HCT116 (cell line): Measurements from ENCODE around the gene NAA35. TPM values are rescaled to one million over a fixed set of nuclear protein-coding genes. Genes with fewer than 3 reads are reported as not detected.

Source experiments
- ATAC-seq: fragments of 200-7000 bp; cut with Tn5 transposase; 2 replicates; pipeline ENCODE4 v1.9.1; 2020; ENCODE audit warnings: mild to moderate bottlenecking, moderate library complexity
- BruUV-seq: library from RNA; stranded (reverse); fragments of 400-500 nt; replicated peaks from 2 replicates; lab custom pipeline; 2021; lab: Mats Ljungman, UMichigan
- CTCF ChIA-PET: fragments of 300-600 bp; sonication (Branson Sonifier 250); formaldehyde crosslinking; loops from one replicate; lab custom pipeline; 2021; ENCODE audit warnings: antibody characterized with exemption; lab: Charles Lee
- POLR2A ChIA-PET: fragments of 300-600, 350-600 bp; sonication (Branson Sonifier 250); formaldehyde crosslinking; loops from one replicate; lab custom pipeline; 2021; ENCODE audit warnings: antibody characterized with exemption; lab: Charles Lee
- RAD21 ChIA-PET, 2 experiments: fragments of 300-600 bp; sonication (Branson Sonifier 250); formaldehyde crosslinking; loops; one replicate each; lab custom pipeline; 2023; ENCODE audit warnings: low total read pairs in 2 of 2; ENCODE audit not compliant: uncharacterized antibody in 2 of 2, unreplicated experiment in 2 of 2, low non-redundant PET in 1 of 2; lab: Charles Lee
- DNase-seq: peaks from one replicate; pipeline ENCODE4 v3.0.0-alpha.2; 2010; ENCODE audit warnings: low read depth, low spot score
- H2AFZ ChIP-seq: fragments of 200-600 bp; shearing (Covaris generic), sonication (generic); 2 replicates; pipeline ENCODE4 v1.6.1; 2017; ENCODE audit warnings: low read depth, mixed run types, mixed read lengths, antibody characterized with exemption, low read length; ENCODE audit not compliant: poor library complexity, severe bottlenecking
- H3K27ac ChIP-seq: 2 replicates; pipeline ENCODE4 v1.5.1; 2012; ENCODE audit warnings: low read depth, low read length
- H3K27me3 ChIP-seq: fragments of 200-600 bp; sonication (generic); 2 replicates; pipeline ENCODE4 v1.6.1; 2016; ENCODE audit warnings: mixed run types, low read length, mixed read lengths; ENCODE audit not compliant: insufficient read depth
- H3K36me3 ChIP-seq, 2 experiments: fragments of 200-500 bp in 1 of 2; fragments of 200-600 bp in 1 of 2; sonication (Bioruptor generic) in 1 of 2; sonication (generic) in 1 of 2; 2 replicates each; pipeline versions ENCODE4 v1.5.1 to v1.6.1; 2014 to 2016; ENCODE audit warnings: low read length in 2 of 2, inconsistent platforms in 1 of 2, mixed read lengths in 1 of 2, mixed run types in 1 of 2; ENCODE audit not compliant: insufficient read depth in 2 of 2, control insufficient read depth in 1 of 2
- H3K4me1 ChIP-seq, 2 experiments: fragments of 200-600 bp in 1 of 2; sonication (generic) in 1 of 2; 2 replicates each; pipeline versions ENCODE4 v1.5.1 to v1.6.1; 2012 to 2017; ENCODE audit warnings: low read length in 2 of 2, inconsistent platforms in 1 of 2, mild to moderate bottlenecking in 1 of 2, mixed read lengths in 1 of 2, mixed run types in 1 of 2, moderate library complexity in 1 of 2; ENCODE audit not compliant: insufficient read depth in 2 of 2, control insufficient read depth in 1 of 2
- H3K4me2 ChIP-seq: fragments of 200-600 bp; sonication (generic); 2 replicates; pipeline ENCODE4 v1.6.1; 2017; ENCODE audit warnings: mixed run types, low read length, mixed read lengths
- H3K4me3 ChIP-seq, 2 experiments: fragments of 200-600 bp in 1 of 2; sonication (generic) in 1 of 2; replicated peaks in 1 of 2; 2 replicates each; pipeline ENCODE4 v1.5.1; 2011 to 2016; ENCODE audit warnings: low read length in 2 of 2, control low read depth in 1 of 2, low read depth in 1 of 2, mild to moderate bottlenecking in 1 of 2, mixed read lengths in 1 of 2, mixed run types in 1 of 2
- H3K79me2 ChIP-seq: fragments of 200-600 bp; sonication (generic); 2 replicates; pipeline ENCODE4 v1.6.1; 2017; ENCODE audit warnings: mild to moderate bottlenecking, mixed run types, low read length, moderate library complexity, mixed read lengths; ENCODE audit not compliant: insufficient read depth
- H3K9ac ChIP-seq: fragments of 200-600 bp; sonication (generic); 2 replicates; pipeline ENCODE4 v1.6.1; 2016; ENCODE audit warnings: low read length, mixed read lengths
- H3K9me2 ChIP-seq: fragments of 200-600 bp; sonication (generic), shearing (Covaris generic); 2 replicates; pipeline ENCODE4 v1.6.1; 2017; ENCODE audit warnings: mixed run types, mild to moderate bottlenecking, moderate library complexity; ENCODE audit not compliant: insufficient read depth
- H3K9me3 ChIP-seq, 2 experiments: fragments of 200-500 bp in 1 of 2; fragments of 200-600 bp in 1 of 2; sonication (Bioruptor generic) in 1 of 2; sonication (generic) in 1 of 2; 2 replicates each; pipeline ENCODE4 v1.6.1; 2014 to 2017; ENCODE audit warnings: low read length in 2 of 2, mixed read lengths in 2 of 2, inconsistent platforms in 1 of 2, low read depth in 1 of 2, mild to moderate bottlenecking in 1 of 2, mixed run types in 1 of 2, moderate library complexity in 1 of 2; ENCODE audit not compliant: control insufficient read depth in 1 of 2, insufficient read depth in 1 of 2
- H4K20me1 ChIP-seq: fragments of 200-600 bp; sonication (generic), shearing (Covaris generic); 2 replicates; pipeline ENCODE4 v1.6.1; 2017; ENCODE audit warnings: mixed run types, mild to moderate bottlenecking, moderate library complexity; ENCODE audit not compliant: insufficient read depth
- EGR1 ChIP-seq: IDR thresholded peaks from 2 replicates; pipeline ENCODE4 v1.6.1; 2012; ENCODE audit warnings: low read depth
- EZH2phosphoT487 ChIP-seq: fragments of 200-600 bp; IDR thresholded peaks from 2 replicates; pipeline ENCODE4 v1.6.1; 2018; ENCODE audit warnings: antibody characterized with exemption, borderline replicate concordance
- FOSL1 ChIP-seq: IDR thresholded peaks from 2 replicates; pipeline ENCODE4 v1.6.1; 2012; ENCODE audit warnings: low read depth
- POLR2A ChIP-seq: IDR thresholded peaks from 2 replicates; pipeline ENCODE4 v1.7.0; 2011; ENCODE audit warnings: borderline replicate concordance; ENCODE audit not compliant: insufficient read depth, insufficient read length; ENCODE audit errors: extremely low read depth
- SP1 ChIP-seq: IDR thresholded peaks from 2 replicates; pipeline ENCODE4 v1.6.1; 2012; ENCODE audit warnings: low read depth
- SRF ChIP-seq: IDR thresholded peaks from 2 replicates; pipeline ENCODE4 v1.6.1; 2012; ENCODE audit warnings: low read depth
- TCF7L2 ChIP-seq: IDR thresholded peaks from 2 replicates; pipeline ENCODE4 v1.7.0; 2011; ENCODE audit warnings: borderline replicate concordance, inconsistent platforms; ENCODE audit not compliant: insufficient read depth, insufficient read length; ENCODE audit errors: extremely low read depth
- YY1 ChIP-seq: IDR thresholded peaks from 2 replicates; pipeline ENCODE4 v1.6.1; 2011; ENCODE audit warnings: low read length, low read depth, moderate library complexity, mild to moderate bottlenecking; ENCODE audit not compliant: insufficient replicate concordance; ENCODE audit errors: extremely low read depth
- ZFX ChIP-seq: fragments of 450-650 bp; IDR thresholded peaks from 2 replicates; pipeline ENCODE4 v1.6.1; 2017
- intact Hi-C: fragments of 100-400 bp; cut with micrococcal nuclease; formaldehyde crosslinking; loops from 2 replicates; pipeline ENCODE4 v1.10.0; 2022
- total RNA-seq: library from RNA; stranded (reverse); gene quantifications from one replicate; pipeline ENCODE4 v1.2.1, GENCODE V29; 2021; ENCODE audit not compliant: unreplicated experiment
- TF ChIP-seq, protein P1 (sequence below): IDR thresholded peaks from 2 replicates; pipeline ENCODE4 v1.6.1; 2012; ENCODE audit warnings: low read depth

Gene NAA35
- total RNA-seq, 1 experiment from 2014 or later, result 37.0 TPM

DNA sequence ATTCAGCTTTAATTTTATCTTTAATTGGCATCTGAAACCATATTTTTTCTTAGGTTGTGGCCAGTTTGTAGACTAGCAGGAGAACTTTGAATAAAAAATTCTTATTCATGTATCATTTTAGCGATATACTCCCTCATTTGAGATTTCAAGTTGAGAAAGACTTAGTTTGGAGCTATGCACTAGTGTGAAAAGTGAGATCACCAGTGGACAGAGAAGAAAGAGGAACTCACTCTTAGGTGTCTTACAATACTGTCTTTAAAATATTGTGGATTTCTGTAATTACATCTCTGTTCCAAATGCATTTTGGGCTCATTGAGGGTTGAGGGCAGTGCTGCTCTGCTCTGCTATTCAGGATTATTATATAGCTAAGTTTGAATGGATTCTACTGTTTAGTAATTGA lies 54.7 kb downstream of the NAA35 start:
- POLR2A ChIA-PET, result no interaction called here
- CTCF ChIA-PET, result no interaction called here
- Histone ChIP-seq H3K79me2 (peaks cover 9% of the 10 kb centered on the region), H3K4me3 (no peak overlapping the region), H2AFZ (no peak overlapping the region), H3K9me3 (no peaks in the 10 kb centered on the region), H3K4me2 (no peak overlapping the region), H3K9me2 (no peaks in the 10 kb centered on the region), H3K4me1 (no peaks in the 10 kb centered on the region), H4K20me1 (no peaks in the 10 kb centered on the region; the same call in 1 of the 2 replicates), H3K36me3 (peaks cover 0 to 5% of the 10 kb centered on the region in 2 experiments; a peak in 1 of 4 replicates), H3K27ac (no peak overlapping the region), H3K9ac (no peak overlapping the region), H3K27me3 (no peaks in the 10 kb centered on the region)
- ATAC-seq (no peak), DNase-seq (no peak)
- no peak for TF ChIP-seq SRF
- no peak for TF ChIP-seq FOSL1
- no peak for TF ChIP-seq SP1
- no peak for TF ChIP-seq POLR2A
- no peak for TF ChIP-seq ZFX
- no peak for TF ChIP-seq YY1
- intact Hi-C loops, result no loop called here
- BruUV-seq, result no TSS peak
- RAD21 ChIA-PET, result interaction anchor here in 1 of 2 experiments (0.6 kb wide), 1 partner anchor 243 kb away, joined by 3 read pairs; no protein-coding TSS in a partner anchor

DNA sequence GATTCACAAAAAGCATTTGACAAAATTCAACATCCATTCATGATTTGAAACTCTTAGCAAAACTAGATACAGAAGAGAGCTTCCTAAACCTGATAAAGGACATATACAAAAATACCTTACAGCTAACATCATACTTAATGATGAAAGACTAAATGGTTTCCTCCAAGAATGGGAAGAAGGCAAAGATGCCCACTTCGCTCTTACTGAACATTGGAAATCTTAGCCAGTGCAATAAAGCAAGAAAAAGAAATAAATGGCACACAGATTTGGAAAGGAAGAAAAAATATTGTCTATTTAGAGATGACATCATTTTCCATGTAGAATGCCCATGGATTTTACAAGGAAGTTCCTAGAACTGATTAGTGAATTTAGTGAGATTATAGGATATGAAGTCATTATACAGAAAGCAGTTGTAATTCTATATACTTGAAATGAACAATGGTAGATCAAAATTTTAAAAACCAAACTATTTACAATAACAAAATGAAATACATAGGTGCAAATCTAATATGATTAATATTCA lies 64.4 kb downstream of the NAA35 start:
- CTCF ChIA-PET, result no interaction called here
- intact Hi-C loops, result no loop called here
- Histone ChIP-seq H2AFZ (no peak overlapping the region), H3K27ac (no peak overlapping the region), H3K4me3 (no peak overlapping the region), H3K4me1 (no peaks in the 10 kb centered on the region), H3K36me3 (peaks cover 17 to 21% of the 10 kb centered on the region in 2 experiments; a peak in 3 of 4 replicates), H3K27me3 (no peaks in the 10 kb centered on the region), H3K9me2 (no peaks in the 10 kb centered on the region), H3K4me2 (no peak overlapping the region), H3K9ac (no peak overlapping the region), H3K79me2 (peaks cover 12% of the 10 kb centered on the region), H4K20me1 (no peaks in the 10 kb centered on the region), H3K9me3 (no peaks in the 10 kb centered on the region)
- POLR2A ChIA-PET, result no interaction called here
- RAD21 ChIA-PET, result no interaction called here
- TF ChIP-seq EGR1, result no peak
- no peak for TF ChIP-seq EZH2phosphoT487
- TF ChIP-seq, protein P1, sequence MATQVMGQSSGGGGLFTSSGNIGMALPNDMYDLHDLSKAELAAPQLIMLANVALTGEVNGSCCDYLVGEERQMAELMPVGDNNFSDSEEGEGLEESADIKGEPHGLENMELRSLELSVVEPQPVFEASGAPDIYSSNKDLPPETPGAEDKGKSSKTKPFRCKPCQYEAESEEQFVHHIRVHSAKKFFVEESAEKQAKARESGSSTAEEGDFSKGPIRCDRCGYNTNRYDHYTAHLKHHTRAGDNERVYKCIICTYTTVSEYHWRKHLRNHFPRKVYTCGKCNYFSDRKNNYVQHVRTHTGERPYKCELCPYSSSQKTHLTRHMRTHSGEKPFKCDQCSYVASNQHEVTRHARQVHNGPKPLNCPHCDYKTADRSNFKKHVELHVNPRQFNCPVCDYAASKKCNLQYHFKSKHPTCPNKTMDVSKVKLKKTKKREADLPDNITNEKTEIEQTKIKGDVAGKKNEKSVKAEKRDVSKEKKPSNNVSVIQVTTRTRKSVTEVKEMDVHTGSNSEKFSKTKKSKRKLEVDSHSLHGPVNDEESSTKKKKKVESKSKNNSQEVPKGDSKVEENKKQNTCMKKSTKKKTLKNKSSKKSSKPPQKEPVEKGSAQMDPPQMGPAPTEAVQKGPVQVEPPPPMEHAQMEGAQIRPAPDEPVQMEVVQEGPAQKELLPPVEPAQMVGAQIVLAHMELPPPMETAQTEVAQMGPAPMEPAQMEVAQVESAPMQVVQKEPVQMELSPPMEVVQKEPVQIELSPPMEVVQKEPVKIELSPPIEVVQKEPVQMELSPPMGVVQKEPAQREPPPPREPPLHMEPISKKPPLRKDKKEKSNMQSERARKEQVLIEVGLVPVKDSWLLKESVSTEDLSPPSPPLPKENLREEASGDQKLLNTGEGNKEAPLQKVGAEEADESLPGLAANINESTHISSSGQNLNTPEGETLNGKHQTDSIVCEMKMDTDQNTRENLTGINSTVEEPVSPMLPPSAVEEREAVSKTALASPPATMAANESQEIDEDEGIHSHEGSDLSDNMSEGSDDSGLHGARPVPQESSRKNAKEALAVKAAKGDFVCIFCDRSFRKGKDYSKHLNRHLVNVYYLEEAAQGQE, result no peak
- TF ChIP-seq SP1, result no peak
- TF ChIP-seq ZFX, result no peak
- no peak for TF ChIP-seq TCF7L2
- no peak for TF ChIP-seq POLR2A
- no peak for TF ChIP-seq YY1
- ATAC-seq (no peak), DNase-seq (no peak)
- no TSS peak for BruUV-seq
